K562 (cell line): Measurements from ENCODE around the gene TNNT1. TPM values are rescaled to one million over a fixed set of nuclear protein-coding genes. Genes with fewer than 3 reads are reported as not detected.

Experiments
- ASH1L ChIP-seq: fragments of 450-650 bp; IDR thresholded peaks from 2 replicates; pipeline ENCODE4 v1.6.1; 2018; ENCODE audit warnings: borderline replicate concordance, mild to moderate bottlenecking, low read depth; ENCODE audit not compliant: partially characterized antibody
- BCLAF1 ChIP-seq, 2 experiments: fragments of 450-650 bp in 1 of 2; IDR thresholded peaks; 2 replicates each; pipeline ENCODE4 v1.6.1; 2011 to 2017; ENCODE audit warnings: low read depth in 2 of 2, antibody characterized with exemption in 1 of 2, borderline replicate concordance in 1 of 2, low read length in 1 of 2, mild to moderate bottlenecking in 1 of 2, mixed read lengths in 1 of 2; ENCODE audit not compliant: control insufficient read depth in 1 of 2
- FOXP4 ChIP-seq: sonication (generic); formaldehyde crosslinking; IDR thresholded peaks from 2 replicates; pipeline ENCODE4 v1.8.0; 2022; ENCODE audit warnings: mild to moderate bottlenecking, missing genetic modification reagents, borderline replicate concordance
- HCFC1 ChIP-seq: IDR thresholded peaks from 2 replicates; pipeline ENCODE4 v1.6.1; 2012; ENCODE audit warnings: low read depth, low read length, improper control_type of control experiment
- KDM2B ChIP-seq: fragments of 250-450 bp; sonication (Bioruptor Pico); IDR thresholded peaks from 2 replicates; pipeline ENCODE4 v1.8.0; 2021; ENCODE audit warnings: mild to moderate bottlenecking, moderate library complexity
- OTX1 ChIP-seq: fragments of 450-650 bp; formaldehyde crosslinking; IDR thresholded peaks from 2 replicates; pipeline ENCODE4 v1.4.0; 2022; ENCODE audit warnings: mild to moderate bottlenecking
- PYGO2 ChIP-seq: fragments of 450-650 bp; IDR thresholded peaks from 2 replicates; pipeline ENCODE4 v1.6.1; 2016; ENCODE audit warnings: mild to moderate bottlenecking, missing genetic modification characterization, moderate library complexity, missing compliant biosample characterization
- SIN3B ChIP-seq: fragments of 450-650 bp; IDR thresholded peaks from 2 replicates; pipeline ENCODE4 v1.6.1; 2017; ENCODE audit warnings: low read depth, mild to moderate bottlenecking, moderate library complexity
- SNIP1 ChIP-seq: fragments of 450-650 bp; IDR thresholded peaks from 2 replicates; pipeline ENCODE4 v1.7.1; 2017; ENCODE audit warnings: low read depth, mild to moderate bottlenecking
- SRSF7 ChIP-seq: fragments of 200-400 bp; formaldehyde crosslinking; optimal IDR thresholded peaks from 2 replicates; pipeline ENCODE3; 2017; ENCODE audit warnings: mild to moderate bottlenecking, low read depth, low read length
- ZNF354B ChIP-seq: fragments of 250-450 bp; sonication (Bioruptor Pico); IDR thresholded peaks from 2 replicates; pipeline ENCODE4 v1.4.0; 2020
- ZNF589 ChIP-seq: fragments of 200-800 bp; sonication (Bioruptor generic); IDR thresholded peaks from 2 replicates; pipeline ENCODE4 v1.6.1; 2016; ENCODE audit warnings: low read depth, missing genetic modification characterization, missing compliant biosample characterization
- ZNF76 ChIP-seq: fragments of 250-450 bp; sonication (Bioruptor Pico); IDR thresholded peaks from 2 replicates; pipeline ENCODE4 v1.4.0; 2020; ENCODE audit warnings: mild to moderate bottlenecking, moderate library complexity, borderline replicate concordance
- polyA plus RNA-seq, 8 experiments: library from polyadenylated mRNA; depleted of rRNA in 4 of 8; stranded (reverse) in 5 of 8; unstranded in 3 of 8; fragments of >200 nt; fragmentation: Nextera tagmentation in 2 of 8; fragmentation: Illumina TruSeq in 1 of 8; extraction: Ambion mirVana in 2 of 8; extraction: Trizol in 1 of 8; gene quantifications; 2 replicates each; pipeline versions ENCODE4 v1.2.1 to v1.2.3, GENCODE V29; 2011 to 2014; ENCODE audit warnings: inconsistent platforms in 1 of 8, missing spikeins in 1 of 8
- total RNA-seq, 7 experiments: library from RNA; depleted of rRNA in 6 of 7; stranded (reverse); fragments of >200 nt in 6 of 7; fragmentation: Illumina TruSeq in 2 of 7; extraction: Trizol in 2 of 7; gene quantifications; 2 replicates each; pipeline versions ENCODE4 v1.2.1 to v1.2.3, GENCODE V29; 2011 to 2021; ENCODE audit warnings: low replicate concordance in 1 of 7
- TF ChIP-seq, protein P1 (sequence below), 3 experiments: fragments of 200-800 bp in 1 of 3; sonication (Bioruptor generic) in 1 of 3; sonication (generic) in 1 of 3; formaldehyde crosslinking in 1 of 3; IDR thresholded peaks; 2 replicates each; pipeline versions ENCODE4 v1.6.1 to v1.8.0; 2016 to 2022; ENCODE audit warnings: mild to moderate bottlenecking in 2 of 3, missing compliant biosample characterization in 2 of 3, missing genetic modification characterization in 2 of 3, missing genetic modification reagents in 1 of 3
- TF ChIP-seq, protein P2 (sequence below), 2 experiments: IDR thresholded peaks in 1 of 2; conservative IDR thresholded peaks in 1 of 2; 2 replicates each; pipeline ENCODE4 v1.6.1; 2016; ENCODE audit warnings: low read depth in 2 of 2, mild to moderate bottlenecking in 1 of 2, missing compliant biosample characterization in 1 of 2, missing genetic modification characterization in 1 of 2, moderate library complexity in 1 of 2
- TF ChIP-seq, protein P3 (sequence below), 2 experiments: fragments of 450-650 bp in 1 of 2; sonication (generic) in 1 of 2; formaldehyde crosslinking; conservative IDR thresholded peaks; 2 replicates each; pipeline versions ENCODE4 v1.4.0 to v1.8.1; 2020 to 2022; ENCODE audit warnings: mild to moderate bottlenecking in 1 of 2, missing genetic modification reagents in 1 of 2

TNNT1 gene
- total and polyA plus RNA-seq, 9 of the 15 experiments (the other 6 are each of a cell fraction or from before 2014, with no cell fraction given): 31.8 to 390 (median 227) TPM

GRCh38 chr19:55165952-55166529 lies 17.0 kb upstream of the TNNT1 start (continued):
- no peak for TF ChIP-seq SNIP1
- TF ChIP-seq ZNF354B: no peak
- no peak for TF ChIP-seq ASH1L
- TF ChIP-seq SRSF7: no peak
- peak; percentile 98 for TF ChIP-seq HCFC1
- TF ChIP-seq, protein P1, sequence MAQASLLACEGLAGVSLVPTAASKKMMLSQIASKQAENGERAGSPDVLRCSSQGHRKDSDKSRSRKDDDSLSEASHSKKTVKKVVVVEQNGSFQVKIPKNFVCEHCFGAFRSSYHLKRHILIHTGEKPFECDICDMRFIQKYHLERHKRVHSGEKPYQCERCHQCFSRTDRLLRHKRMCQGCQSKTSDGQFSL (CRISPR knock-in tag; IDR thresholded peaks at IDR 0.05): peak; percentile 80
- TF ChIP-seq, protein P1 (tag; IDR thresholded peaks at IDR 0.05): no peak
- TF ChIP-seq, protein P2, sequence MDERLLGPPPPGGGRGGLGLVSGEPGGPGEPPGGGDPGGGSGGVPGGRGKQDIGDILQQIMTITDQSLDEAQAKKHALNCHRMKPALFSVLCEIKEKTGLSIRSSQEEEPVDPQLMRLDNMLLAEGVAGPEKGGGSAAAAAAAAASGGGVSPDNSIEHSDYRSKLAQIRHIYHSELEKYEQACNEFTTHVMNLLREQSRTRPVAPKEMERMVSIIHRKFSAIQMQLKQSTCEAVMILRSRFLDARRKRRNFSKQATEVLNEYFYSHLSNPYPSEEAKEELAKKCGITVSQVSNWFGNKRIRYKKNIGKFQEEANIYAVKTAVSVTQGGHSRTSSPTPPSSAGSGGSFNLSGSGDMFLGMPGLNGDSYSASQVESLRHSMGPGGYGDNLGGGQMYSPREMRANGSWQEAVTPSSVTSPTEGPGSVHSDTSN (CRISPR knock-in tag; IDR thresholded peaks at IDR 0.05; ENCODE audit: low read depth): no peak
- TF ChIP-seq, protein P2 (tag; conservative IDR thresholded peaks at IDR 0.05; ENCODE audit: low read depth): no peak
- no peak for TF ChIP-seq FOXP4 (CRISPR knock-in tag)
- no peak for TF ChIP-seq PYGO2 (tag)
- no peak for TF ChIP-seq ZNF76
- TF ChIP-seq, protein P3, sequence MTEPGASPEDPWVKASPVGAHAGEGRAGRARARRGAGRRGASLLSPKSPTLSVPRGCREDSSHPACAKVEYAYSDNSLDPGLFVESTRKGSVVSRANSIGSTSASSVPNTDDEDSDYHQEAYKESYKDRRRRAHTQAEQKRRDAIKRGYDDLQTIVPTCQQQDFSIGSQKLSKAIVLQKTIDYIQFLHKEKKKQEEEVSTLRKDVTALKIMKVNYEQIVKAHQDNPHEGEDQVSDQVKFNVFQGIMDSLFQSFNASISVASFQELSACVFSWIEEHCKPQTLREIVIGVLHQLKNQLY (CRISPR knock-in tag; conservative IDR thresholded peaks at IDR 0.05): no peak
- TF ChIP-seq OTX1 (CRISPR knock-in tag): 0 out of 2 replicates have a peak, but pooled peaks have one; percentile 8
- TF ChIP-seq KDM2B (CRISPR knock-in tag): 0 out of 2 replicates have a peak, but pooled peaks have one; percentile 54
- TF ChIP-seq ZNF589 (CRISPR knock-in tag): no peak
- TF ChIP-seq BCLAF1 (IDR thresholded peaks at IDR 0.05; ENCODE audit: borderline replicate concordance in 1 of 2, control insufficient read depth in 1 of 2, low read depth in 2 of 2, low read length in 1 of 2): no peak
- no peak for TF ChIP-seq SIN3B
